Measurements from ENCODE around the gene SLC15A1.

The SLC15A1 gene

GRCh38 chr13:98774776-98775175, 22.3 kb upstream of the SLC15A1 start:
- no peaks in the 10 kb centered on the region for H3K27me3 ChIP-seq (ENCODE audit: low read length)
- H4K20me1 ChIP-seq (ENCODE audit: low read depth, low read length) = no peaks in the 10 kb centered on the region
- H3K36me3 ChIP-seq (ENCODE audit: low read length) = no peaks in the 10 kb centered on the region
- no peak overlapping the region for H3K27ac ChIP-seq (ENCODE audit: low read depth, low read length)
- TF ChIP-seq CTCF (IDR thresholded peaks at IDR 0.05; ENCODE audit: insufficient read depth, low read length, poor library complexity, severe bottlenecking) = no peak
- no peak for TF ChIP-seq EZH2phosphoT487 (conservative IDR thresholded peaks at IDR 0.05; ENCODE audit: low read length)
- H3K4me3 ChIP-seq (ENCODE audit: insufficient read depth, low read length, poor library complexity, severe bottlenecking) = no peak overlapping the region
- no peak overlapping the region for H3K4me2 ChIP-seq (ENCODE audit: low read depth, low read length, poor library complexity, severe bottlenecking)
- H3K9me3 ChIP-seq (ENCODE audit: insufficient read depth, low read length) = no peaks in the 10 kb centered on the region
- H3F3A ChIP-seq (ENCODE audit: insufficient read depth) = no peaks in the 10 kb centered on the region
- H3K9ac ChIP-seq (ENCODE audit: low read length) = no peak overlapping the region
- no peaks in the 10 kb centered on the region for H3K79me2 ChIP-seq (ENCODE audit: insufficient read depth, low read length)
- no peak overlapping the region for H2AFZ ChIP-seq (ENCODE audit: low read depth, low read length, severe bottlenecking)
- no peaks in the 10 kb centered on the region for H3K9me2 ChIP-seq (replicated peaks; ENCODE audit: insufficient read depth, low read length)

GRCh38 chr13:98773921-98774320, 21.4 kb upstream of the SLC15A1 start:
- Histone ChIP-seq H3K9me3 (ENCODE audit: insufficient read depth, low read length) (no peaks in the 10 kb centered on the region), H2AFZ (ENCODE audit: low read depth, low read length, severe bottlenecking) (no peak overlapping the region), H3K36me3 (ENCODE audit: low read length) (no peaks in the 10 kb centered on the region), H3K4me2 (ENCODE audit: low read depth, low read length, poor library complexity, severe bottlenecking) (no peak overlapping the region), H3K27me3 (ENCODE audit: low read length) (no peaks in the 10 kb centered on the region), H3K9ac (ENCODE audit: low read length) (no peak overlapping the region), H3F3A (ENCODE audit: insufficient read depth) (no peaks in the 10 kb centered on the region), H3K4me3 (ENCODE audit: insufficient read depth, low read length, poor library complexity, severe bottlenecking) (no peak overlapping the region), H3K9me2 (replicated peaks; ENCODE audit: insufficient read depth, low read length) (no peaks in the 10 kb centered on the region), H3K27ac (ENCODE audit: low read depth, low read length) (no peak overlapping the region), H4K20me1 (ENCODE audit: low read depth, low read length) (no peaks in the 10 kb centered on the region), H3K79me2 (ENCODE audit: insufficient read depth, low read length) (no peaks in the 10 kb centered on the region)
- TF ChIP-seq EZH2phosphoT487 (conservative IDR thresholded peaks at IDR 0.05; ENCODE audit: low read length) (no peak), CTCF (IDR thresholded peaks at IDR 0.05; ENCODE audit: insufficient read depth, low read length, poor library complexity, severe bottlenecking) (no peak)

GRCh38 chr13:98772794-98773452, 20.5 kb upstream of the SLC15A1 start:
- TF ChIP-seq CTCF (IDR thresholded peaks at IDR 0.05; ENCODE audit: insufficient read depth, low read length, poor library complexity, severe bottlenecking) = no peak
- no peak for TF ChIP-seq EZH2phosphoT487 (conservative IDR thresholded peaks at IDR 0.05; ENCODE audit: low read length)
- H3K27me3 ChIP-seq (ENCODE audit: low read length) = no peaks in the 10 kb centered on the region

More at GRCh38 chr13:98772794-98773452, 20.5 kb upstream of the SLC15A1 start:
- Histone ChIP-seq H3K79me2 (ENCODE audit: insufficient read depth, low read length) (no peaks in the 10 kb centered on the region), H3K4me3 (ENCODE audit: insufficient read depth, low read length, poor library complexity, severe bottlenecking) (no peak overlapping the region), H3K4me2 (ENCODE audit: low read depth, low read length, poor library complexity, severe bottlenecking) (no peak overlapping the region), H3K9me2 (replicated peaks; ENCODE audit: insufficient read depth, low read length) (no peaks in the 10 kb centered on the region), H3F3A (ENCODE audit: insufficient read depth) (no peaks in the 10 kb centered on the region), H4K20me1 (ENCODE audit: low read depth, low read length) (no peaks in the 10 kb centered on the region), H3K9me3 (ENCODE audit: insufficient read depth, low read length) (no peaks in the 10 kb centered on the region), H3K36me3 (ENCODE audit: low read length) (no peaks in the 10 kb centered on the region), H2AFZ (ENCODE audit: low read depth, low read length, severe bottlenecking) (no peak overlapping the region), H3K9ac (ENCODE audit: low read length) (no peak overlapping the region), H3K27ac (ENCODE audit: low read depth, low read length) (no peak overlapping the region)
